ENCODE measurements around the gene LCE3E. TPM values are rescaled to one million over a fixed set of nuclear protein-coding genes. Genes with fewer than 3 reads are reported as not detected.

Gene LCE3E, protein sequence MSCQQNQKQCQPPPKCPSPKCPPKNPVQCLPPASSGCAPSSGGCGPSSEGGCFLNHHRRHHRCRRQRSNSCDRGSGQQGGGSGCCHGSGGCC
- not detected in 2 replicates for total RNA-seq

DNA sequence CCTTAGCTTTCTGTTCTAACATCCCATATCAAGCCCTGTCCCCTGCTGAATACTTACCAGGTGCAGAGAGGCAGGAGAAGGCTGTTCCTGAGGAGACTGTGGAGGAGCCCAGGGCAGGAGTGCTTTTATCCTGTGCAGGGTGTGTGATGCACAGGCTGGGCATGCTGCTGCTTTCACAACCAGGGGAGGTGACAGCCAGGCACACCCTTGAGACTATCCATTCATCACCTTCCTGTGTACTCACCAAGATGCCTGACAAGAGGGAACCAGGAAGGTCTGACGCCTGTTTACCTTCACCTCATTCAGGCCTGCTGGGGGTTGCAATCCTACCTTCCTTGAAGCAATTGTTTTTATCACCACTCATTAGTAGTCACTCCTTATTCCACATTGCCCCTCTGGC, at the start of gene LCE3E:
LCE3E (minus strand) TSS at position 100 of the 400 bp plus-strand sequence. CDS start 572 bp downstream, outside the sequence.

DNA sequence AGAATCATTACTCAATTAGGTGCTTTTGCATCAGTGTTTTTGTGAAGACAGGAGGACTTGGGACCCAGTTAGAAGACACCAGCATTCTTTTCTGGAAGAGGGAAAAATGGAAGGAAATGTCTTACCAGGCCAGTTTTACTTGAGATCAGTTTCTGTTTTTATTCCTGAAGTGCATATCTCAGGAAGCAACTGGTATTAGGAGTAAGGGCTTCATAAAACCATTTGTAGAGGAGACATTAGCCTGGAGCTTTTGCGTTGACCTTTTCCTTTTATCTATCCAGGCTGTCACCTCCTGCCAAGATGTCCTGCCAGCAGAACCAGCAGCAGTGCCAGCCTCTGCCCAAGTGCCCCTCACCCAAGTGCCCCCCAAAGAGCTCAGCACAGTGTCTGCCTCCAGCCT, 46.9 kb upstream of the LCE3E start, which contains the start of gene LCE3B:
LCE3B (plus strand) TSS at position 301 of the 400 bp plus-strand sequence; CDS start at position 301, 0 bp downstream.

DNA sequence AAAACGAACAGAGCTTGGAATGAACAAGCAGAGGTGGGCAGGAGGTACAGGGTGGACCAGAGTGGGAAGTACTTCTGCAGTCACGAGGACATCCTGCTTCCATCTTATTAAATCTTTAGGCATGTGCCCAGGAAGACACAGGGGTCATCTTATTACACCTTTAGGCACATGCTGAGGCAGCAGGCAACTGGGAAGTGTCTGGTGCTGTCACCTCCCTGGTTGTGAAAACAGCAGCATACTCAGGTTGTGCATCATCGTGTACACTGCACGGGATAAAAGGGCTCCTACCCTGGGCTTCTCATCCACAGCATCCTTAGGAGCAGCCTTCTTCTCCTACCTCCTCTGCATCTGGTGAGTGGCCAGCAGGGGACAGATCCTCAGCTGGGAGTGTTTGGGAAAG, 33.4 kb upstream of the LCE3E start, which contains the start of gene LCE3C:
LCE3C (plus strand) TSS at position 301 of the 400 bp plus-strand sequence. CDS start 498 bp downstream, outside the sequence.

DNA sequence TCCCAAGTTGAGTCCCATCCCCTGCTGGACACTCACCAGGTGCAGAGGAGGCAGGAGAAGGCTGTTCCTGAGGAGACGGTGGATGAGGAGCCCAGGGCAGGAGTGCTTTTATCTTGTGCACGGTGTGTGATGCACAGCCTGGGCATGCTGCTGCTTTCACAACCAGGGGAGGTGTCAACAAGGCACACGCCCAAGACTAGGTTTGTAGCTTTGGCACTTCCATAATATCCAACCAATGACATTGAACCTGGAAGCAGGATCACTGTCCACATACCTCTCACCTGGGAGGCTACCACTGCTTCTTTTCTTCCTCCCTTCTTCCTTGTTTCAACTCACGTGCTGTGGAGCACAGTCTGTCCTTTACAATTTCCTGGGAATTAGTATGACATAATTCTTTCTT, 13.9 kb upstream of the LCE3E start, which contains the start of gene LCE3D:
LCE3D (minus strand) TSS at position 84 of the 400 bp plus-strand sequence. CDS start 580 bp downstream, outside the sequence.

Small RNAs within 50 kb of the gene (small RNA-seq; reads per million reads assigned to genes)
- not detected for gene LCE3B

Other genes with a start within 250 kb of the LCE3E start
- gene FLG, start 241.5 kb downstream of the LCE3E start, total RNA-seq: 0.16 and 9.8 TPM in 2 replicates
- not detected in 2 replicates for gene FLG2, start 206.8 kb downstream of the LCE3E start, total RNA-seq
- not detected in 2 replicates for gene CRNN, start 152.5 kb downstream of the LCE3E start, total RNA-seq
- not detected in 2 replicates for gene LCE5A, start 56.0 kb downstream of the LCE3E start, total RNA-seq
- gene CRCT1, start 52.3 kb downstream of the LCE3E start, total RNA-seq: not detected in 2 replicates
- gene LCE3D, start 13.7 kb upstream of the LCE3E start, total RNA-seq: not detected in 2 replicates
- not detected in 2 replicates for gene LCE3C, start 33.5 kb upstream of the LCE3E start, total RNA-seq
- gene LCE3B, start 47.0 kb upstream of the LCE3E start, total RNA-seq: not detected in 2 replicates
- gene LCE3A, start 56.3 kb upstream of the LCE3E start, total RNA-seq: not detected in 2 replicates
- not detected in 2 replicates for gene LCE2D, start 96.6 kb upstream of the LCE3E start, total RNA-seq
- gene LCE2C, start 108.5 kb upstream of the LCE3E start, total RNA-seq: not detected in 2 replicates
- not detected in 2 replicates for gene LCE2B, start 119.3 kb upstream of the LCE3E start, total RNA-seq
- not detected in 2 replicates for gene LCE2A, start 131.6 kb upstream of the LCE3E start, total RNA-seq
- not detected in 2 replicates for gene LCE4A, start 141.4 kb upstream of the LCE3E start, total RNA-seq
- not detected in 2 replicates for gene KPRP, start 191.2 kb upstream of the LCE3E start, total RNA-seq
- not detected in 2 replicates for gene LCE1F, start 208.4 kb upstream of the LCE3E start, total RNA-seq
- not detected in 2 replicates for gene LCE1E, start 219.5 kb upstream of the LCE3E start, total RNA-seq
- not detected in 2 replicates for gene LCE1D, start 229.9 kb upstream of the LCE3E start, total RNA-seq
- not detected in 2 replicates for gene LCE1C, start 239.9 kb upstream of the LCE3E start, total RNA-seq
- not detected in 2 replicates for gene LCE1B, start 245.2 kb upstream of the LCE3E start, total RNA-seq

Data from hair follicle dermal papilla cell (primary cell).